H1 (cell line): Measurements from ENCODE around the gene SEPTIN2. TPM values are rescaled to one million over a fixed set of nuclear protein-coding genes. Genes with fewer than 3 reads are reported as not detected.
"Not testable (repeated sequence)": the region's sequence is repeated elsewhere in the genome, so short reads cannot be mapped to it uniquely, and the experiment has no call there.

Experiments used
- CTCF ChIA-PET: fragments of 300-600 bp; sonication (Branson Sonifier 250); formaldehyde crosslinking; loops from one replicate; lab custom pipeline; 2021; ENCODE audit not compliant: partially characterized antibody; lab: Charles Lee
- POLR2A ChIA-PET: fragments of 300-600 bp; sonication (Branson Sonifier 250); formaldehyde crosslinking; loops from one replicate; lab custom pipeline; 2021; ENCODE audit warnings: inconsistent platforms; ENCODE audit not compliant: partially characterized antibody; lab: Charles Lee
- DNase-seq, 2 experiments: peaks; one replicate each; pipeline versions ENCODE4 v3.0.0 to v3.0.0-alpha.2; 2010 to 2022; ENCODE audit warnings: low spot score in 2 of 2, low read depth in 1 of 2, mixed read lengths in 1 of 2
- FAIRE-seq: peaks from 2 replicates; lab custom pipeline; 2011; peaks lifted over from hg19 to GRCh38; lab: Jason Lieb, UNC
- H2AFZ ChIP-seq: 2 replicates; pipeline ENCODE4 v1.8.1; 2012; ENCODE audit warnings: low read length, inconsistent platforms
- H2AK5ac ChIP-seq: 2 replicates; pipeline ENCODE4 v1.6.1; 2013; ENCODE audit warnings: low read depth, low read length
- H2BK120ac ChIP-seq: replicated peaks from 2 replicates; pipeline ENCODE3; 2013; ENCODE audit warnings: low read depth, low read length, inconsistent platforms
- H2BK12ac ChIP-seq: 2 replicates; pipeline ENCODE4 v1.6.1; 2013; ENCODE audit warnings: low read depth, low read length
- H2BK15ac ChIP-seq: 2 replicates; pipeline ENCODE4 v1.6.1; 2013; ENCODE audit warnings: low read length
- H2BK20ac ChIP-seq: 2 replicates; pipeline ENCODE4 v1.6.1; 2013; ENCODE audit warnings: low read length
- H2BK5ac ChIP-seq: 2 replicates; pipeline ENCODE4 v1.6.1; 2013; ENCODE audit warnings: low read depth, low read length
- H3K14ac ChIP-seq: 2 replicates; pipeline ENCODE4 v1.6.1; 2013; ENCODE audit warnings: inconsistent platforms; ENCODE audit not compliant: insufficient read length
- H3K18ac ChIP-seq: 2 replicates; pipeline ENCODE4 v1.6.1; 2013; ENCODE audit warnings: low read length; ENCODE audit errors: extremely low read depth
- H3K23ac ChIP-seq: 2 replicates; pipeline ENCODE4 v1.6.1; 2013; ENCODE audit warnings: inconsistent platforms; ENCODE audit not compliant: insufficient read length
- H3K23me2 ChIP-seq: 2 replicates; pipeline ENCODE4 v1.6.1; 2013; ENCODE audit warnings: low read depth, low read length
- H3K27ac ChIP-seq: 2 replicates; pipeline ENCODE4 v1.6.1; 2011; ENCODE audit warnings: low read depth, low read length, inconsistent platforms
- H3K27me3 ChIP-seq, 4 experiments: replicated peaks in 1 of 4; 1 replicate in 1 of 4; 2 replicates in 3 of 4; pipeline versions ENCODE4 v1.6.1 to v1.8.1; 2011 to 2013; ENCODE audit warnings: low read length in 3 of 4, mild to moderate bottlenecking in 3 of 4, inconsistent platforms in 2 of 4, mixed read lengths in 2 of 4, moderate library complexity in 1 of 4; ENCODE audit not compliant: control insufficient read depth in 3 of 4, insufficient read depth in 3 of 4; ENCODE audit errors: extremely low read depth in 1 of 4
- H3K36me3 ChIP-seq, 4 experiments: 2 replicates each; pipeline versions ENCODE4 v1.6.1 to v1.8.1; 2011 to 2013; ENCODE audit warnings: mild to moderate bottlenecking in 4 of 4, low read length in 3 of 4, moderate library complexity in 2 of 4, control low read depth in 1 of 4, inconsistent platforms in 1 of 4; ENCODE audit not compliant: insufficient read depth in 4 of 4, control insufficient read depth in 2 of 4
- H3K4ac ChIP-seq: replicated peaks from 2 replicates; pipeline ENCODE3; 2013; ENCODE audit warnings: low read length, low read depth, mixed read lengths, inconsistent platforms; ENCODE audit not compliant: insufficient read length
- H3K4me1 ChIP-seq, 4 experiments: replicated peaks in 1 of 4; 1 replicate in 1 of 4; 2 replicates in 3 of 4; pipeline versions ENCODE4 v1.6.1 to v1.8.1; 2011 to 2013; ENCODE audit warnings: low read length in 3 of 4, inconsistent platforms in 2 of 4, mixed read lengths in 1 of 4; ENCODE audit not compliant: insufficient read depth in 4 of 4, control insufficient read depth in 3 of 4
- H3K4me2 ChIP-seq, 2 experiments: 2 replicates each; pipeline versions ENCODE4 v1.6.1 to v1.8.1; 2011 to 2013; ENCODE audit warnings: low read depth in 2 of 2, low read length in 2 of 2, control low read depth in 1 of 2, inconsistent platforms in 1 of 2, mild to moderate bottlenecking in 1 of 2; ENCODE audit not compliant: insufficient read depth in 1 of 2
- H3K4me3 ChIP-seq, 4 experiments: fragments of 200-600, 300-600 bp in 1 of 4; sonication (generic), shearing (Covaris generic), sonication (Bioruptor Twin) in 1 of 4; 2 replicates each; pipeline versions ENCODE4 v1.5.1 to v1.8.1; 2011 to 2016; ENCODE audit warnings: low read length in 4 of 4, low read depth in 3 of 4, control low read depth in 2 of 4, inconsistent platforms in 2 of 4, mild to moderate bottlenecking in 2 of 4, mixed read lengths in 1 of 4, moderate library complexity in 1 of 4; ENCODE audit not compliant: insufficient read depth in 2 of 4; ENCODE audit errors: extremely low read depth in 1 of 4
- H3K56ac ChIP-seq: replicated peaks from 2 replicates; pipeline ENCODE3; 2013; ENCODE audit warnings: low read depth, mild to moderate bottlenecking, mixed read lengths, low read length, inconsistent platforms; ENCODE audit not compliant: insufficient read length
- H3K79me1 ChIP-seq: 2 replicates; pipeline ENCODE4 v1.6.1; 2013; ENCODE audit warnings: low read depth, low read length, control low read depth
- H3K79me2 ChIP-seq, 2 experiments: 2 replicates each; pipeline versions ENCODE4 v1.6.1 to v1.8.1; 2012 to 2013; ENCODE audit warnings: low read length in 2 of 2, mild to moderate bottlenecking in 2 of 2, inconsistent platforms in 1 of 2; ENCODE audit not compliant: insufficient read depth in 2 of 2, control insufficient read depth in 1 of 2
- H3K9ac ChIP-seq, 4 experiments: replicated peaks in 1 of 4; 1 replicate in 1 of 4; 2 replicates in 3 of 4; pipeline versions ENCODE4 v1.6.1 to v1.8.1; 2011 to 2013; ENCODE audit warnings: low read depth in 3 of 4, low read length in 3 of 4, control low read depth in 2 of 4, mild to moderate bottlenecking in 2 of 4, moderate library complexity in 2 of 4, inconsistent platforms in 1 of 4; ENCODE audit errors: extremely low read depth in 1 of 4
- H3K9me3 ChIP-seq, 2 experiments: 2 replicates each; pipeline versions ENCODE4 v1.6.1 to v1.8.1; 2012 to 2013; ENCODE audit warnings: mild to moderate bottlenecking in 2 of 2, moderate library complexity in 2 of 2, control low read depth in 1 of 2, inconsistent platforms in 1 of 2, low read depth in 1 of 2, low read length in 1 of 2, mixed read lengths in 1 of 2; ENCODE audit not compliant: insufficient read depth in 2 of 2
- H4K20me1 ChIP-seq, 2 experiments: replicated peaks in 1 of 2; 2 replicates each; pipeline versions ENCODE3 to v1.8.1; 2011 to 2013; ENCODE audit warnings: inconsistent platforms in 2 of 2, low read length in 2 of 2, mild to moderate bottlenecking in 1 of 2; ENCODE audit not compliant: insufficient read depth in 2 of 2, control insufficient read depth in 1 of 2
- H4K5ac ChIP-seq: 2 replicates; pipeline ENCODE4 v1.6.1; 2013; ENCODE audit warnings: low read length, low read depth, mixed read lengths, inconsistent platforms; ENCODE audit not compliant: insufficient read length
- H4K8ac ChIP-seq: 2 replicates; pipeline ENCODE4 v1.8.0; 2013; ENCODE audit warnings: mild to moderate bottlenecking, moderate library complexity, low read length, inconsistent platforms; ENCODE audit not compliant: insufficient read depth; ENCODE audit errors: extremely low read depth
- H4K91ac ChIP-seq: replicated peaks from 2 replicates; pipeline ENCODE3; 2013; ENCODE audit warnings: low read length, mixed read lengths, inconsistent platforms; ENCODE audit not compliant: insufficient read length
- CREB1 ChIP-seq: IDR thresholded peaks from 2 replicates; pipeline ENCODE4 v1.6.1; 2012; ENCODE audit warnings: inconsistent platforms
- HDAC2 ChIP-seq, 2 experiments: fragments of 300-600 bp in 1 of 2; sonication (generic) in 1 of 2; IDR thresholded peaks; 2 replicates each; pipeline ENCODE4 v1.6.1; 2011 to 2012; ENCODE audit warnings: low read depth in 2 of 2, low read length in 2 of 2, mild to moderate bottlenecking in 2 of 2, moderate library complexity in 2 of 2, borderline replicate concordance in 1 of 2, inconsistent platforms in 1 of 2
- JUND ChIP-seq: IDR thresholded peaks from 2 replicates; pipeline ENCODE4 v1.6.1; 2011; ENCODE audit warnings: mild to moderate bottlenecking, improper control_type of control experiment, low read length
- TEAD4 ChIP-seq: IDR thresholded peaks from 2 replicates; pipeline ENCODE4 v1.6.1; 2012; ENCODE audit warnings: low read depth, low read length, inconsistent platforms, mixed read lengths
- WGBS, 2 experiments: shearing (Covaris generic) in 1 of 2; methylation state at CpG; one replicate each; pipeline versions ENCODE4 v1.1.6 to v1.1.7; 2013 to 2015; ENCODE audit warnings: low lambda C conversion rate in 2 of 2, mixed read lengths in 2 of 2, inconsistent platforms in 1 of 2, low coverage in 1 of 2, missing lambda C conversion rate in 1 of 2; ENCODE audit not compliant: insufficient replicate concordance in 2 of 2, insufficient coverage in 1 of 2, insufficient read length in 1 of 2; ENCODE audit errors: extremely low coverage in 1 of 2, missing lambda C conversion rate in 1 of 2; 5-methylcytosine and 5-hydroxymethylcytosine counted together
- polyA plus RNA-seq, 7 experiments: library from polyadenylated mRNA; depleted of rRNA in 3 of 7; stranded (reverse) in 5 of 7; unstranded in 2 of 7; fragments of >200 nt in 5 of 7; fragments of 200-250 nt in 2 of 7; gene quantifications; 1 replicate in 5 of 7; 2 replicates in 1 of 7; 4 replicates in 1 of 7; pipeline versions ENCODE4 v1.2.1 to v1.2.3, GENCODE V29; 2011 to 2013; ENCODE audit warnings: missing spikeins in 2 of 7, mixed read lengths in 2 of 7
- total RNA-seq: library from RNA; stranded (reverse); fragmentation: NEBNext Ultra II Directional; extraction: Animal tissue kit (Norgen Biotek cat#: 25700); gene quantifications from 2 replicates; pipeline ENCODE4 v1.2.1, GENCODE V29; 2021

SEPTIN2 gene
- total and polyA plus RNA-seq, 2 of the 8 experiments (the other 6 are each of a cell fraction or from before 2014, with no cell fraction given) = 392 to 650 TPM

DNA sequence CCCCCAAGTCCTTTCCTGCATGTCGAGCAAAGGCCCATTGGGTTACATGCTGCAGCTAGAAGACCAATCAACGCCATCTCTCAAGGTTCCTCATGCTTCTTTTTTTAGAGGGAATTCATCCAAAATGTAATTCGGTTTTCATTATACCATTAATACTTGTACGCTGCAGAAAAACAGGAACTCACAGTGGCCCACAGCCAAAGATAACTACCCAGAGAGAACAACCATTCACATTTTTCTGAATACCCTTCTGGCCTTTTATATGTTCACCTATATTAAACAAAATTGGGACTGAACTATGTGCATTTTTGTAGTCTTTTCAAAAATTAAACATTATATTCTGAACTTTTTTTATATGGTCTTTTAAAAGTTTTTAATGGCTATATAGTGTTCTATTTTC lies 66.1 kb downstream of the SEPTIN2 start (continued):
- TF ChIP-seq TEAD4 (no peak), JUND (no peak), HDAC2 (IDR thresholded peaks at IDR 0.05; ENCODE audit: borderline replicate concordance in 1 of 2, low read depth in 2 of 2, low read length in 2 of 2) (no peak), CREB1 (no peak)

DNA sequence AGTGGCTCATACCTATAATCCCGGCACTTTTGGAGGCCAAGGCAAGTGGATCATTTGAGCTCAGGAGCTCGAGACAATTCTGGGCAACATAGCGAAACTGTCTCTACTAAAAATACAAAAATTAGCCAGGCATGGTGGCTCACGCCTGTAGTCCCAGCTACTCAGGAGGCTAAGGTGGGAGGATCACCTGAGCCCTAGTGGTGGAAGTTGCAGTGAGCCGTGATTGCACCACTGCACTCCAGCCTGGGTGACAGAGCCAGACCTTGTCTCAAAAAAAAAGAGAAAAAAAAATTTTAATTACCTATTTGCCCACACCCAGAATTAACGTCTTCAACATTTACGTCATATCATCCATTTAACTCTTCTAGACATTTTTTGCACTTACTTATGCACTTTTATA lies 69.7 kb downstream of the SEPTIN2 start:
- H2BK15ac ChIP-seq, DNase-seq, H3K4me2 ChIP-seq, H4K91ac ChIP-seq, H3K23me2 ChIP-seq, H2BK12ac ChIP-seq, H4K8ac ChIP-seq, POLR2A ChIA-PET, H3K23ac ChIP-seq, H3K27me3 ChIP-seq, H3K4me3 ChIP-seq, H3K4ac ChIP-seq, H3K36me3 ChIP-seq, H2AK5ac ChIP-seq, H2AFZ ChIP-seq, H4K5ac ChIP-seq, H2BK120ac ChIP-seq, H3K18ac ChIP-seq, H3K9ac ChIP-seq, H2BK5ac ChIP-seq, H3K56ac ChIP-seq, H3K14ac ChIP-seq, FAIRE-seq, H4K20me1 ChIP-seq, H3K9me3 ChIP-seq, H3K79me1 ChIP-seq, H3K79me2 ChIP-seq, H2BK20ac ChIP-seq, H3K4me1 ChIP-seq, H3K27ac ChIP-seq: not testable (repeated sequence)
- 91 to 100% methylated on average over 2 to 7 of the region's 7 CpGs for WGBS, 2 experiments
- CTCF ChIA-PET = interaction anchor here (0.6 to 3.6 kb wide), 7 partner anchors 21 to 143 kb away, joined by 3 to 13 read pairs (median 3); no protein-coding TSS in a partner anchor
